IMR-90 (cell line): ENCODE measurements around the gene TAP2. TPM values are rescaled to one million over a fixed set of nuclear protein-coding genes. Genes with fewer than 3 reads are reported as not detected.

Source experiments
- ATAC-seq: fragments of 200-7000 bp; cut with Tn5 transposase; 2 replicates; pipeline ENCODE4 v1.9.1; 2020; ENCODE audit warnings: low read depth, mild to moderate bottlenecking, moderate library complexity
- BruUV-seq: library from RNA; stranded (reverse); fragments of 400-500 nt; replicated peaks from 2 replicates; lab custom pipeline; 2021; lab: Mats Ljungman, UMichigan
- CTCF ChIA-PET: fragments of 300-600 bp; formaldehyde crosslinking; extraction: SDS; loops from one replicate; lab custom pipeline; 2021; ENCODE audit warnings: antibody characterized with exemption; lab: Yijun Ruan, JAX
- POLR2A ChIA-PET: fragments of 300-600 bp; sonication (Branson Sonifier 250); formaldehyde crosslinking; loops from one replicate; lab custom pipeline; 2022; ENCODE audit warnings: antibody characterized with exemption; ENCODE audit not compliant: unreplicated experiment; lab: Charles Lee
- DNase-seq: peaks from one replicate; pipeline ENCODE4 v3.0.0; 2013
- H2AFZ ChIP-seq: replicated peaks from 2 replicates; pipeline ENCODE3; 2013; ENCODE audit warnings: low read length, mild to moderate bottlenecking; ENCODE audit not compliant: poor library complexity
- H2AK5ac ChIP-seq: 2 replicates; pipeline ENCODE4 v1.6.1; 2013; ENCODE audit warnings: low read depth, low read length, inconsistent platforms
- H2AK9ac ChIP-seq: replicated peaks from 2 replicates; pipeline ENCODE3; 2013; ENCODE audit warnings: mild to moderate bottlenecking, low read depth, low read length, moderate library complexity; ENCODE audit not compliant: poor library complexity
- H2BK120ac ChIP-seq: 2 replicates; pipeline ENCODE4 v1.6.1; 2013; ENCODE audit warnings: low read depth, low read length, inconsistent platforms
- H2BK15ac ChIP-seq: 3 replicates; pipeline ENCODE4 v1.6.1; 2013; ENCODE audit warnings: low read depth, low read length, inconsistent platforms
- H2BK20ac ChIP-seq: 2 replicates; pipeline ENCODE4 v1.6.1; 2013; ENCODE audit warnings: low read depth, mild to moderate bottlenecking, inconsistent platforms, low read length, moderate library complexity
- H2BK5ac ChIP-seq: 2 replicates; pipeline ENCODE4 v1.6.1; 2013; ENCODE audit warnings: mild to moderate bottlenecking, low read depth, low read length, inconsistent platforms; ENCODE audit not compliant: poor library complexity, severe bottlenecking
- H3K14ac ChIP-seq: replicated peaks from 2 replicates; pipeline ENCODE4 v1.6.1; 2013; ENCODE audit warnings: low read depth, low read length, inconsistent platforms
- H3K18ac ChIP-seq: 2 replicates; pipeline ENCODE4 v1.6.1; 2013; ENCODE audit warnings: low read depth, low read length, control low read depth
- H3K23ac ChIP-seq: 2 replicates; pipeline ENCODE4 v1.6.1; 2013; ENCODE audit warnings: low read depth, low read length, inconsistent platforms
- H3K27ac ChIP-seq: 2 replicates; pipeline ENCODE4 v1.5.1; 2013; ENCODE audit warnings: mild to moderate bottlenecking, control low read depth, low read length; ENCODE audit not compliant: insufficient read depth
- H3K27me3 ChIP-seq: 2 replicates; pipeline ENCODE4 v1.6.1; 2013; ENCODE audit warnings: low read length; ENCODE audit not compliant: control insufficient read depth, insufficient read depth
- H3K36me3 ChIP-seq: 2 replicates; pipeline ENCODE4 v1.6.1; 2013; ENCODE audit warnings: low read length, mixed read lengths; ENCODE audit not compliant: control insufficient read depth, insufficient read depth
- H3K4ac ChIP-seq: 2 replicates; pipeline ENCODE4 v1.6.1; 2013; ENCODE audit warnings: low read depth, low read length, inconsistent platforms
- H3K4me1 ChIP-seq: 2 replicates; pipeline ENCODE4 v1.6.1; 2013; ENCODE audit warnings: low read length, mixed read lengths; ENCODE audit not compliant: control insufficient read depth, insufficient read depth
- H3K4me2 ChIP-seq: 2 replicates; pipeline ENCODE4 v1.6.1; 2013; ENCODE audit warnings: low read depth, mild to moderate bottlenecking, control low read depth, low read length, moderate library complexity
- H3K4me3 ChIP-seq: 2 replicates; pipeline ENCODE4 v1.5.1; 2013; ENCODE audit warnings: low read depth, mild to moderate bottlenecking, control low read depth, low read length, moderate library complexity; ENCODE audit not compliant: insufficient read depth
- H3K56ac ChIP-seq: 2 replicates; pipeline ENCODE4 v1.6.1; 2013; ENCODE audit warnings: low read length, inconsistent platforms; ENCODE audit not compliant: insufficient read depth; ENCODE audit errors: extremely low read depth
- H3K79me1 ChIP-seq, 2 experiments: 2 replicates each; pipeline ENCODE4 v1.6.1; 2013; ENCODE audit warnings: low read length in 2 of 2, inconsistent platforms in 1 of 2, low read depth in 1 of 2
- H3K9ac ChIP-seq: 2 replicates; pipeline ENCODE4 v1.6.1; 2013; ENCODE audit warnings: low read depth, low read length, control low read depth
- H3K9me1 ChIP-seq: 2 replicates; pipeline ENCODE4 v1.6.1; 2013; ENCODE audit warnings: low read length, inconsistent platforms; ENCODE audit not compliant: insufficient read depth
- H3K9me3 ChIP-seq: 2 replicates; pipeline ENCODE4 v1.6.1; 2013; ENCODE audit warnings: low read length; ENCODE audit not compliant: control insufficient read depth, insufficient read depth
- H4K20me1 ChIP-seq: 2 replicates; pipeline ENCODE4 v1.6.1; 2013; ENCODE audit warnings: low read length, inconsistent platforms; ENCODE audit not compliant: insufficient read depth
- H4K5ac ChIP-seq: 2 replicates; pipeline ENCODE4 v1.6.1; 2013; ENCODE audit warnings: mild to moderate bottlenecking, low read depth, low read length, control low read depth
- H4K8ac ChIP-seq, 2 experiments: 2 replicates each; pipeline ENCODE4 v1.6.1; 2013; ENCODE audit warnings: low read depth in 2 of 2, low read length in 2 of 2, control low read depth in 1 of 2, inconsistent platforms in 1 of 2
- H4K91ac ChIP-seq: 2 replicates; pipeline ENCODE4 v1.6.1; 2013; ENCODE audit warnings: low read depth, low read length, inconsistent platforms; ENCODE audit not compliant: insufficient read depth
- BHLHE40 ChIP-seq: fragments of 150-350 bp; IDR thresholded peaks from 2 replicates; pipeline ENCODE4 v1.6.1; 2016; ENCODE audit warnings: mild to moderate bottlenecking, low read depth, low read length
- CHD1 ChIP-seq: IDR thresholded peaks from 2 replicates; pipeline ENCODE4 v1.6.1; 2012; ENCODE audit warnings: low read depth, low read length, improper control_type of control experiment
- ELK1 ChIP-seq: fragments of 150-350 bp; IDR thresholded peaks from 2 replicates; pipeline ENCODE4 v1.6.1; 2016; ENCODE audit warnings: low read depth, mild to moderate bottlenecking, low read length, moderate library complexity, borderline replicate concordance
- FOS ChIP-seq: fragments of 150-350 bp; IDR thresholded peaks from 2 replicates; pipeline ENCODE4 v1.6.1; 2016; ENCODE audit warnings: low read depth, low read length
- MAFK ChIP-seq: IDR thresholded peaks from 2 replicates; pipeline ENCODE4 v1.6.1; 2012; ENCODE audit warnings: low read depth, low read length, improper control_type of control experiment
- MAZ ChIP-seq: IDR thresholded peaks from 2 replicates; pipeline ENCODE4 v1.6.1; 2012; ENCODE audit warnings: low read depth, mild to moderate bottlenecking, low read length, improper control_type of control experiment, moderate library complexity, borderline replicate concordance
- POLR2A ChIP-seq: IDR thresholded peaks from 2 replicates; pipeline ENCODE4 v1.6.1; 2012; ENCODE audit warnings: mild to moderate bottlenecking, low read depth, low read length
- RCOR1 ChIP-seq: IDR thresholded peaks from 2 replicates; pipeline ENCODE4 v1.6.1; 2012; ENCODE audit warnings: mild to moderate bottlenecking, low read length, improper control_type of control experiment; ENCODE audit not compliant: insufficient replicate concordance
- RFX5 ChIP-seq: IDR thresholded peaks from 2 replicates; pipeline ENCODE4 v1.8.0; 2012; ENCODE audit warnings: low read depth, mild to moderate bottlenecking, low read length, moderate library complexity
- SMC3 ChIP-seq: fragments of 150-350 bp; IDR thresholded peaks from 2 replicates; pipeline ENCODE4 v1.6.1; 2016; ENCODE audit warnings: low read depth, mild to moderate bottlenecking, antibody characterized with exemption, low read length, moderate library complexity
- USF2 ChIP-seq: fragments of 150-350 bp; IDR thresholded peaks from 2 replicates; pipeline ENCODE4 v1.6.1; 2017; ENCODE audit warnings: mild to moderate bottlenecking, antibody characterized with exemption, low read length, low read depth
- WGBS, 2 experiments: methylation state at CpG; one replicate each; pipeline versions ENCODE4 v1.1.5 to v1.1.7; 2013; ENCODE audit warnings: missing lambda C conversion rate in 2 of 2; ENCODE audit not compliant: insufficient read length in 1 of 2; ENCODE audit errors: extremely low coverage in 2 of 2; 5-methylcytosine and 5-hydroxymethylcytosine counted together
- dilution Hi-C: fragments of 300-500 bp; cut with HindIII; formaldehyde crosslinking; loops from one replicate; pipeline ENCODE4 v1.14.3; 2018; ENCODE audit warnings: low sequenced_read_pairs; ENCODE audit not compliant: unreplicated experiment
- in situ Hi-C: fragments of 300-500 bp; cut with MboI; formaldehyde crosslinking; loops from 3 replicates; pipeline ENCODE4 v1.14.3; 2019; ENCODE audit warnings: low sequenced_read_pairs, inconsistent platforms, mixed read lengths
- intact Hi-C: fragments of 100-400 bp; cut with micrococcal nuclease; formaldehyde crosslinking; loops from 2 replicates; pipeline ENCODE4 v1.10.0; 2022
- polyA plus RNA-seq, 3 experiments: library from polyadenylated mRNA; depleted of rRNA; stranded (reverse); fragments of >200 nt; gene quantifications; 2 replicates each; pipeline ENCODE4 v1.2.3, GENCODE V29; 2012; ENCODE audit warnings: low replicate concordance in 1 of 3
- total RNA-seq: library from RNA; depleted of rRNA; stranded (reverse); fragments of >200 nt; gene quantifications from 2 replicates; pipeline ENCODE4 v1.2.3, GENCODE V29; 2012
- TF ChIP-seq, protein P1 (sequence below): conservative IDR thresholded peaks from 2 replicates; pipeline ENCODE4 v1.5.1; 2012; ENCODE audit warnings: mild to moderate bottlenecking, low read depth, low read length, improper control_type of control experiment

TAP2 gene
- total and polyA plus RNA-seq, 2 of the 4 experiments (the other 2 are of a cell fraction), result 6.6 to 11.4 TPM

DNA sequence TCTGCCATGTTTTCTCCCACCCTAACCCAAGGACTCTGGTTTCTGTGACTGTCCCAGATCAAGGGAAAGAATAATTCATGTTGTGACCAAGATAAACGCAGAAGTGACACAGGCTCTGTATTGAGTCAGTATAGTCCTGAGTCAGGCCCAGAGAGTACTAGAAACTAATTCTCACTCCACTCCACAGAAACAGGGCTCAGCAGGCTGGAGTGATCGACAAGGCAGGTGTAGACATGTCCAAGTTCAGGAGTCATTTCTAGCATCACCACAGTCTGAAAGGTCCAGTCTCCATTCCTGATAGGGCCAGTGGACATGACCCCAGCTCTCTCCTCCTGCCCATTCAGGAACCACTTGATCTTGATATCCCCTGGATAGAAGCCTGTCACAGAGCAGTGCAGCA is 24.4 kb downstream of the TAP2 start:
- TF ChIP-seq ELK1 (no peak), CHD1 (no peak), FOS (no peak), USF2 (no peak), MAFK (no peak), RFX5 (no peak), BHLHE40 (no peak), SMC3 (no peak), RCOR1 (no peak), POLR2A (no peak), MAZ (no peak)
- TF ChIP-seq, protein P1, sequence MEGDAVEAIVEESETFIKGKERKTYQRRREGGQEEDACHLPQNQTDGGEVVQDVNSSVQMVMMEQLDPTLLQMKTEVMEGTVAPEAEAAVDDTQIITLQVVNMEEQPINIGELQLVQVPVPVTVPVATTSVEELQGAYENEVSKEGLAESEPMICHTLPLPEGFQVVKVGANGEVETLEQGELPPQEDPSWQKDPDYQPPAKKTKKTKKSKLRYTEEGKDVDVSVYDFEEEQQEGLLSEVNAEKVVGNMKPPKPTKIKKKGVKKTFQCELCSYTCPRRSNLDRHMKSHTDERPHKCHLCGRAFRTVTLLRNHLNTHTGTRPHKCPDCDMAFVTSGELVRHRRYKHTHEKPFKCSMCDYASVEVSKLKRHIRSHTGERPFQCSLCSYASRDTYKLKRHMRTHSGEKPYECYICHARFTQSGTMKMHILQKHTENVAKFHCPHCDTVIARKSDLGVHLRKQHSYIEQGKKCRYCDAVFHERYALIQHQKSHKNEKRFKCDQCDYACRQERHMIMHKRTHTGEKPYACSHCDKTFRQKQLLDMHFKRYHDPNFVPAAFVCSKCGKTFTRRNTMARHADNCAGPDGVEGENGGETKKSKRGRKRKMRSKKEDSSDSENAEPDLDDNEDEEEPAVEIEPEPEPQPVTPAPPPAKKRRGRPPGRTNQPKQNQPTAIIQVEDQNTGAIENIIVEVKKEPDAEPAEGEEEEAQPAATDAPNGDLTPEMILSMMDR, result no peak
- Histone ChIP-seq H4K91ac (no peak overlapping the region), H2BK120ac (no peak overlapping the region), H3K9me3 (no peaks in the 10 kb centered on the region), H4K20me1 (no peaks in the 10 kb centered on the region), H2AFZ (no peak overlapping the region), H3K23ac (no peak overlapping the region), H3K4ac (no peak overlapping the region), H3K9me1 (peaks cover 4% of the 10 kb centered on the region; the same call in 1 of the 2 replicates), H3K4me1 (no peaks in the 10 kb centered on the region), H3K4me2 (no peak overlapping the region), H3K27me3 (0 out of 2 replicates have a peak, but pooled peaks cover 1% of the 10 kb centered on the region), H3K9ac (no peak overlapping the region), H4K8ac (no peak overlapping the region), H2BK5ac (no peak overlapping the region), H3K14ac (no peak overlapping the region), H3K18ac (no peak overlapping the region), H3K36me3 (no peaks in the 10 kb centered on the region), H3K4me3 (no peak overlapping the region), H2BK15ac (no peak overlapping the region), H4K5ac (no peak overlapping the region), H3K27ac (no peak overlapping the region), H2BK20ac (no peak overlapping the region), H2AK9ac (no peak overlapping the region), H3K56ac (no peak overlapping the region), H2AK5ac (no peak overlapping the region), H3K79me1 (no peaks in the 10 kb centered on the region)
- dilution Hi-C loops (no loop called here), intact Hi-C loops (no loop called here), in situ Hi-C loops (no loop called here)
- BruUV-seq, result no TSS peak
- no CpG with 5 or more reads among the region's 2 CpGs for WGBS, 2 experiments
- ChIA-PET POLR2A (no interaction called here), CTCF (no interaction called here)
- DNase-seq, result no peak
- ATAC-seq, result no peak
